Neutrophil (primary cell): Measurements from ENCODE around the gene OBSL1.

Experiments
- H3K27ac ChIP-seq: fragments of 200-600 bp; sonication (generic); 2 replicates; pipeline ENCODE4 v1.5.1; 2016; ENCODE audit warnings: mild to moderate bottlenecking, moderate library complexity
- H3K27me3 ChIP-seq: fragments of 200-600 bp; sonication (generic); 2 replicates; pipeline ENCODE4 v1.6.0; 2016; ENCODE audit warnings: mild to moderate bottlenecking
- H3K36me3 ChIP-seq: fragments of 200-600 bp; sonication (generic); 2 replicates; pipeline ENCODE4 v1.5.1; 2017
- H3K4me1 ChIP-seq, 2 experiments: fragments of 200-600 bp in 1 of 2; sonication (generic) in 1 of 2; 1 replicate in 1 of 2; 2 replicates in 1 of 2; pipeline versions ENCODE4 v1.5.1 to v1.6.1; 2013 to 2016; ENCODE audit warnings: low read depth in 1 of 2, low read length in 1 of 2, mild to moderate bottlenecking in 1 of 2, moderate library complexity in 1 of 2; ENCODE audit not compliant: control insufficient read depth in 1 of 2, insufficient read depth in 1 of 2
- H3K4me3 ChIP-seq, 2 experiments: fragments of 200-600 bp in 1 of 2; sonication (generic) in 1 of 2; 1 replicate in 1 of 2; 2 replicates in 1 of 2; pipeline ENCODE4 v1.5.1; 2013 to 2016; ENCODE audit warnings: low read depth in 1 of 2, low read length in 1 of 2, mild to moderate bottlenecking in 1 of 2, moderate library complexity in 1 of 2
- H3K9me3 ChIP-seq: fragments of 200-600 bp; sonication (generic); 2 replicates; pipeline ENCODE4 v1.5.1; 2016
- TF ChIP-seq, protein P1 (sequence below): fragments of 200-600 bp; sonication (generic); IDR thresholded peaks from 2 replicates; pipeline ENCODE4 v1.5.1; 2016; ENCODE audit warnings: antibody characterized with exemption

The OBSL1 gene

DNA sequence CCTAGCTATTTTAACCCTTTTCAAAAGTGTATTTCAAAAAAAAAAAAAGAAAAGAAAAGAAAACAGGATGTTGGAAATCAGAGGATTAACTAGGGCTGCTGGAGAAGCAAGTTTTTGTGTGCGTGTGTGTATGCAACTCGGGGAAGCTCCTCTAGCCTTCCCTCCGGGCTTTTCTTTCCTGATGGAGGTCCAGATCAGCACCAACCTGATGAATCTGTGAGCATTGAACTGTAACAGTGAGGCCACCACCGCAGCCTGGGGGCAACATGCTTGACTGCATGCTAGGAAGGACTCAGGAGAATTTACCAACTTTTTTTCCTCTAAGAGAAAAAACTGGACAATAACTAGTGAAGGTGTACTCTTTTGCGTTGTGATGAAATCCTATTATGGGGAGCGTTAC, 2.3 kb downstream of the OBSL1 start:
- TF ChIP-seq, protein P1, sequence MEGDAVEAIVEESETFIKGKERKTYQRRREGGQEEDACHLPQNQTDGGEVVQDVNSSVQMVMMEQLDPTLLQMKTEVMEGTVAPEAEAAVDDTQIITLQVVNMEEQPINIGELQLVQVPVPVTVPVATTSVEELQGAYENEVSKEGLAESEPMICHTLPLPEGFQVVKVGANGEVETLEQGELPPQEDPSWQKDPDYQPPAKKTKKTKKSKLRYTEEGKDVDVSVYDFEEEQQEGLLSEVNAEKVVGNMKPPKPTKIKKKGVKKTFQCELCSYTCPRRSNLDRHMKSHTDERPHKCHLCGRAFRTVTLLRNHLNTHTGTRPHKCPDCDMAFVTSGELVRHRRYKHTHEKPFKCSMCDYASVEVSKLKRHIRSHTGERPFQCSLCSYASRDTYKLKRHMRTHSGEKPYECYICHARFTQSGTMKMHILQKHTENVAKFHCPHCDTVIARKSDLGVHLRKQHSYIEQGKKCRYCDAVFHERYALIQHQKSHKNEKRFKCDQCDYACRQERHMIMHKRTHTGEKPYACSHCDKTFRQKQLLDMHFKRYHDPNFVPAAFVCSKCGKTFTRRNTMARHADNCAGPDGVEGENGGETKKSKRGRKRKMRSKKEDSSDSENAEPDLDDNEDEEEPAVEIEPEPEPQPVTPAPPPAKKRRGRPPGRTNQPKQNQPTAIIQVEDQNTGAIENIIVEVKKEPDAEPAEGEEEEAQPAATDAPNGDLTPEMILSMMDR: no peak
- H3K27ac ChIP-seq: no peak overlapping the region
- no peak overlapping the region for H3K4me3 ChIP-seq
- peaks cover 0 to 10% of the 10 kb centered on the region in 2 experiments for H3K4me1 ChIP-seq
- no peaks in the 10 kb centered on the region for H3K36me3 ChIP-seq
- no peaks in the 10 kb centered on the region for H3K9me3 ChIP-seq
- peaks cover 74% of the 10 kb centered on the region for H3K27me3 ChIP-seq

DNA sequence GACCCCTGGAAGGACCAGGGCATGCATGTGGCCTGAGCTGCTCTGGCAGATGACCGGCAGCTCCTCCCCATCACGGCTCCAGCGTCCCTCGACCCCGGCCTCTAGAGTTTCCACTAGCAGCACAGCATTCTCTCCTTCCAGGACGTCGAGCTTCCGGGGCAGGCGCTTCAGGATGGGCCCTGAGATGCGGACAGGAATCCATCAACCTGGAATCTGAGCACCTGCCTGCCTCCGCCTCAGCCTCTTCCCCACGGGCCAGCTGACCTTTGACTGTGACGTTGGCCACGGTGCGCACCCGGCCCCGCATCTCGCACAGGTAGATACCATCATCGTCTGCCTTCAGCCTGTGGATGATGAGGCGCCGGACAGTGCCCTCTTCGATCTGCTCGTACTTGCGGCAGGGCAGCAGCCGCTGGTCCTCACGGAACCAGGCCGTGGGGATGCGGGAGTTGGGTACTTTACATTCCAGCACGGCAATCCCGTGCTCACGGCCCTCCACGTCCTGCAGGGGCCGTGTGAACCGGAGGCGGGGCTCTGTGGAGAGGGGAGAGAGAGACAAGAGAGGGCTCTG, 3.5 kb downstream of the OBSL1 start:
- TF ChIP-seq, protein P1: no peak
- Histone ChIP-seq H3K4me1 (peaks cover 0 to 10% of the 10 kb centered on the region in 2 experiments), H3K27me3 (peaks cover 62% of the 10 kb centered on the region), H3K4me3 (no peak overlapping the region), H3K27ac (no peak overlapping the region), H3K9me3 (no peaks in the 10 kb centered on the region), H3K36me3 (no peaks in the 10 kb centered on the region)

DNA sequence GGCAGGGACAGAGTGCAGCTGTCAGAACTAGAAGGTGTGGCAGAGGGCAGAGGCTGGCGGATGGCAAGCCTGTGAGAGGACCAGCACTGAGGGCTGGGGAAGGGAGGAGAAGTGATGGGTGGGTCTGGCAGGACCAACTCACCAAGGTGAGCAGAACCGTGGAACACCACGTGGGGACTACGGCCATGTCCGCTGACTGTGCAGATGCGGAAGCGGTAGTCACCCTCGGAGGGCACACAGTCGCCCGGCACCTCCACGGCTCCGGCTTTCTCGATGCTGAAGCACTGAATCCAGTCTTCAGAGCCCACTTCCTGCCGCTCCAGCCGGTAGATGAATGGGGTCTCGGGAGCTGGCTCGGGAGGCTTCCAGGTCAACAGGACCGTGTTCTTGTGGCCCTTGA, 4.2 kb downstream of the OBSL1 start:
- Histone ChIP-seq H3K27ac (no peak overlapping the region), H3K4me1 (peaks cover 0 to 10% of the 10 kb centered on the region in 2 experiments), H3K9me3 (no peaks in the 10 kb centered on the region), H3K27me3 (peaks cover 55% of the 10 kb centered on the region), H3K36me3 (no peaks in the 10 kb centered on the region), H3K4me3 (no peak overlapping the region)
- TF ChIP-seq, protein P1: no peak

DNA sequence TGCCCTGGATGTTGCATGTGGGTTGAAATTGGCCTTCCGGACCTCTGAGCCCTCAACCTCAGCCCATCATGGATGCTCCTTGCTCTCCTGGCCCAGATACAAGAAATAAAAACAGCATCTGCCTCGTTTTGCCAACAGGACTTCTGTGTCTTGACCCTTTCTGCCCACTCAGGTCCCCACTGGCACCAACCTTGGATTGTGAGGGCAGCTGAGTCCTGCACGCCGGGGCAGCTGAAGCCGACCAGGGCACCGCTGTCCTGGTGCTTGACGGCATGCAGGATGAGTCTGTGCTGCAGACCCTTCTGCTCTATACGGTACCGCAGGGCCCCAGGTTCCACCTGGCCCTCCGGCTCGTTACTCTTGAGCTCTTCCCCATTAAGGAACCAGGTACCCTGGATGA, 4.7 kb downstream of the OBSL1 start:
- TF ChIP-seq, protein P1: no peak
- H3K27me3 ChIP-seq: peaks cover 50% of the 10 kb centered on the region

DNA sequence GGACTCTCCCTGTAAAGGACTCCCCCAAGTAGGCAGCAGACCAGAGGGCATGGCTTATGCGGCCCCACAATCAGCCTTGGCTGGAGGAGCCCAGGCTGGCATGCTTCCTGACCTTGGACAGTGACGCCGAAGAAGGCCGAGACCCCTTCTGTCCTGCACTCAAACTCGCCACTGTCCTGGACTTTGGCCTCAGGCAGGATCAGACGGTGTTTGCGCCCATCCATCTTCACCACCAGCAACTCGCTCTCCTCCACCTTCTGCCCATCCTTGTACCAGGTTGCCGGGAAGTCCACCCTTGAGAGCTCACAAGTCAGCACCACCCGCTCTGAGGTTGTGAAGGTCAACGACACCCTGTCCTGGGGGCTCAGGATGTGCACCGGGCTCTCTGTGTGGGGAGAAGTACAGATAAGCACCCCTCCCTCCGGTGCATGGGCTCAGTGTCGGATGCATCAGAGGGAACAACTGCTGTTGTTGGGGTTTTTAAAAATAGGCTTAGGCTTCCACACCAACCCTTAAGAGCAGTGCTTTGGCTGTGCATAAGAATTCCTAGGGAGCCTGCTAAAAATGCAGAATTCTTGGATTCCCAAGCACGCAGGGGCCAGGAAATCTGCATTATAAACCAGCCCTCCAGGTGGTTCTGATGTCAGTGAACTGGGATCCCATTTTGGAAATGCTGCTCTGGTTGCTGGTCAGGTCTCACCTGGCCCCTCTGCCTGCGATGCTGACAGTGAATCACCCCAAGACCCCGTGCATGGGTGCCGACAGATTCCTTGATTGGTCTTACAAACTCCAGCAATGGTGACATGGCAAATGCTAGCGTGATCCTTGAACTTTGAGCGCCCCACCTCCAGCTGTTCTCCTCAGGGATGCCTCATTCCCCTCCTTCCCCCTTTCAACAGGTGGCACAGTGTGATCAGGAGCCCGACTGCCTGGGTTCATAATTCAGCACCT, 5.9 kb downstream of the OBSL1 start:
- TF ChIP-seq, protein P1: no peak
- peaks cover 37% of the 10 kb centered on the region for H3K27me3 ChIP-seq
- H3K36me3 ChIP-seq: no peaks in the 10 kb centered on the region
- no peaks in the 10 kb centered on the region for H3K9me3 ChIP-seq
- no peaks in the 10 kb centered on the region for H3K4me1 ChIP-seq
- H3K4me3 ChIP-seq: no peak overlapping the region
- H3K27ac ChIP-seq: no peak overlapping the region

More for the DNA sequence above, 4.7 kb downstream of the OBSL1 start:
- peaks cover 0 to 10% of the 10 kb centered on the region in 2 experiments for H3K4me1 ChIP-seq
- no peaks in the 10 kb centered on the region for H3K9me3 ChIP-seq
- H3K27ac ChIP-seq: no peak overlapping the region
- no peaks in the 10 kb centered on the region for H3K36me3 ChIP-seq
- H3K4me3 ChIP-seq: no peak overlapping the region
